ENCODE results near the gene DHRS7.

DHRS7 gene, protein sequence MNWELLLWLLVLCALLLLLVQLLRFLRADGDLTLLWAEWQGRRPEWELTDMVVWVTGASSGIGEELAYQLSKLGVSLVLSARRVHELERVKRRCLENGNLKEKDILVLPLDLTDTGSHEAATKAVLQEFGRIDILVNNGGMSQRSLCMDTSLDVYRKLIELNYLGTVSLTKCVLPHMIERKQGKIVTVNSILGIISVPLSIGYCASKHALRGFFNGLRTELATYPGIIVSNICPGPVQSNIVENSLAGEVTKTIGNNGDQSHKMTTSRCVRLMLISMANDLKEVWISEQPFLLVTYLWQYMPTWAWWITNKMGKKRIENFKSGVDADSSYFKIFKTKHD

DNA sequence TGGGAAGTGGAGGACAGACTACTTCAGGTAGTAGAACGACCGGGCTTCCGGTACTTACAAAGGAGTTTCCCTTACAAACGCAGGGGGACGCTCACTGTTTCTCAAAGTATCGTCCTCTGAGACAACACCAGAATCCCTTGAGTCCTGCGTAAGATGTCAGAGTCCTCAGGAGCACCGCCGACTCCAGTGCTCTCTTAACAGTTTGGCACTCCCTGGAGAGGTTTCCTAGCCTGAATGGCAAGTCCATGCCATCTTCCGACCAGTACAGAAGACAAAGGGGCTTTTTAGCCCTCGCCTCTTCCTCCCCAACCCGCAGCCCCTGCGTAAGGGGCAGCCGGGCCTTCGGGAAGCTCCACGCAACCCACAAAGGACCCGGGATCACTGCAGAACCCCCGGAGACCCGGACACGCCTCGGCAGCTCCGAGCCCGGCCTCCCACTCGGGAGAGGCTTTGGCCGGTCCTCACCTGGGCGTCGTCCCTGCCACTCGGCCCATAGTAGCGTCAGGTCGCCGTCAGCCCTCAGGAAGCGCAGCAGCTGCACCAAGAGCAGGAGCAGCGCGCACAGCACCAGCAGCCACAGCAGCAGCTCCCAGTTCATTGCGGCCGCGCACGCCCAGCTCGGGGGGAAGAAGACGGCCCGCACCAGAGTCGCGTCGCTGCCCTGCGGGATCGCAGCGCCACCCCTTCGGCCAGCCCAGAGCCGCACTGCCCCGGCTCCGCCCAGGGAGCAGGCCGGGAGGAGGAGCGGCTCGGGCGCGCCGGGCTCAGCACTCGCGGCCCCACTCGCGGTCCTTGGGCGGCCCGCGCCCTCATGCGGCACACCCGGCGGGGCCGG lies at the start of gene DHRS7:
TSS of gene DHRS7 (minus strand) at position 687 of the 835 bp plus-strand sequence. CDS start at position 598, 89 bp downstream.
- in situ Hi-C loops (cut with MboI; ENCODE audit: low sequenced_read_pairs) = loop anchor here (10.0 kb wide), 1 partner anchor 100 kb away; no protein-coding TSS in a partner anchor

DNA sequence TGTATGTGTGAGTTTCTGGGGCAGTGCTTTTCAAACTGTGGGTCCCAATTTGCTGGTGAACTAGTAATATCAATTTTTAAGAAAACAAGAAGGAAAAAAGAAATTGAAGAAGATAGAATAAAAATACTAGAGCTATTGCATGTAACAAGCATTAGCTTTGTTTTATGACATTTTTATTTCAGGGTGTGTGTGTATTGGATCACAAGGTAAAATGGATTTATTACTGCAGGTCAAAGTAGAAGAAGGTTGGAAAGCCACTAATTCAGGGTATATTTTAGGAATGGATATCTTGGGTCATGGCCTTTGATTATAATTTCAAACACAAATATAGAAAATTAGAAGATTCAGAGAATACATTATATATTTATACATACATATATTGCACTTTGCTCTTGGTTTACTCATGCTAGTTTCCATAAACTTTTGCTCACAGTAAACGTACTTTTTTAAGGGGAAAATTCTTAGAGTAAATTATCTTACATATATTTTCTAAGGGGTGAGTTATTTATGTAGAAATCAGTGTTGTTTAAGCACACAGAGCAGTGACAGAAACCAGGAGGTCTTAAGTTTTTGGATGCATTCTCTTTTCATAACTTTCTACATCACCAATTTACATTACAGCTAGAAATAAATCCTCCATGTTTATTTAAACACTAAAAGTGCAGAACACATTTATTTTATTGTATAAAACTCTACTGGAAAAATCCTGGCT lies 49.4 kb upstream of the DHRS7 start:
- in situ Hi-C loops (cut with MboI; ENCODE audit: low sequenced_read_pairs) = no loop called here

DNA sequence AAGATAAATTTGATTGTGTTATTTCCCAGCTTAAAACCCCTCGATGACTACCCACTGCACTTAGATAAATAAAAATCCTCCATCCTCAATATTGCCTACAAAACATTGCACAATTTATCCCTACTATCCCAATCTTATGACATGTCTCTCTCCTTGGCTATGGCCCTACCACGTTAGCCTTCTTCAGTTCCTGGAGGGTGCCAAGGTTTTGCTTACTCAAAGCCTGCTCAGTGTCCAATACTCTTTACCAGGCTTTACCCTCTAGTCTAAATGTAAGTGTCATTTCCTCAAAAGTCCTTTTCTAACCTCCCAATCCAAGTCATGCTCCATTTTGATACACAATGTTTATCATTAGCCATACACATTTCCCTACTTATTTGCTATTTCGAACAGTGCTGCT lies 48.8 kb upstream of the DHRS7 start:
- in situ Hi-C loops (cut with MboI; ENCODE audit: low sequenced_read_pairs) = no loop called here

GRCh38 chr14:60212503-60213371 lies 47.5 kb upstream of the DHRS7 start:
- in situ Hi-C loops (cut with MboI; ENCODE audit: low sequenced_read_pairs) = no loop called here

- in situ Hi-C loops (cut with MboI; ENCODE audit: low sequenced_read_pairs) = no loop called here
Measured at GRCh38 chr14:60211153-60211552, 46.0 kb upstream of the DHRS7 start.

GRCh38 chr14:60210703-60211102 lies 45.5 kb upstream of the DHRS7 start:
- in situ Hi-C loops (cut with MboI; ENCODE audit: low sequenced_read_pairs) = no loop called here

- in situ Hi-C loops (cut with MboI; ENCODE audit: low sequenced_read_pairs) = no loop called here
Measured at GRCh38 chr14:60206837-60207533, 41.8 kb upstream of the DHRS7 start.

DNA sequence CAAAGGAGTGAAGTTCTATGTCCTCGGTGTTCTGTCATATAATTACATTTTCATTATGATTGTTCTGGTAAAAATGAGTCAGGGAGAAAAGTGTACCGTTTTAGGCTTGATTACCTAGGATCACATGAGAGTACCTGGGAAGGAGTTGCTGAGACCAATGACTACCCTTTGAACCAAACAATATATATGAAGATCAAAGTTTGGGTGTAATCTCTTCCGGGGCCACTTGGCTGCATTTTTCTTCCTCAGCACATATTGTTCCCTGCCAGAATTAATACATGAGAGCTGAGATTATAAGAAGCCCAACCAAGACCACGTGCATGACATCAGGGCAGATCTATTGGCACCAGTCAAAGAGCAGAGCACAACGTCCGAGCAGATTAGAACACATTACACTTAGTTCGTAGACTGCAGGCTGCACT lies 41.1 kb upstream of the DHRS7 start:
- in situ Hi-C loops (cut with MboI; ENCODE audit: low sequenced_read_pairs) = no loop called here

DNA sequence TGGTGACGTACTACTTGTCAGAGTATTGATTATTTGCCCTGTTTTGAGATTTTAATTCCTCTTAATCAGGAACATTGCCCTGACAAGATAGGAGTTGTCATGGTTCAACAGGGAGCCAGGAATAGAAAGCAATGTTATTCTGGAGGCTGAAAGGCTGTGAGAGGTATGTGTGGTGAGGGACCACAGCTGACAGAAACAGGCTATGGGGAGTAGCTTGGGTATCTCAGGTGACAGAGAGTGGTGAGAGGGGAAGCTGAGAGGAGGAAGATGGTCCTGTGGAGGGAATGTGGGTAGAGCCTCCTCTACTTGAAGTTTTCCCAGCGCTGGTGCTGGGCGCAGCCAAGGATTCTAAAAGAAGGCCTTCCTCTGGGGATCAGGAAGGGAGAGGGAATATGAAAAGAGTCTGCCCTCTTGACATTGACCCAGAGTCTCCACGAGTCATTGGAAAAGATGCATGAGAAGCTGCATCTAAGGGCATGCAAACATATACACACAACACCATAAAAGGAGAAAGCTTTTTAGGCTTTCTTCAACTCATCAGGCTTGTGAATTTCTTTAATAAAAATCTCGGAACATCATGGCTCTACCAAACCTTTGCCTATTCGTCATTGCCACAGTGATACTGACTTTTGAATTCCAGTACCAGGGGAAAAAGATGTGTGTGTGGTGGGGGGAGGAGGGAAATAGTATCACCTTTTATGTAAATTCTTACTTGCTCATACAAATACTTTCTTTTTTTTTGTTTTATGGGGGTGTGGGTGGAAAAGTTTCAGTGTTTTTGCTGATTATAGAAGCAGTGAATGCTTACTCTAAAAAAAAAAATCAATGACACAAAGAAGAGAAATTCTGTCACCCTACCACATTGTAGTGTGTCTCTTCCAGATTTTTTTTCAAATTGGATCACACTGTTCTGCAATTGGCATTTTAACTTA lies 39.9 kb upstream of the DHRS7 start:
- in situ Hi-C loops (cut with MboI; ENCODE audit: low sequenced_read_pairs) = no loop called here

GRCh38 chr14:60204104-60204842 lies 39.1 kb upstream of the DHRS7 start:
- in situ Hi-C loops (cut with MboI; ENCODE audit: low sequenced_read_pairs) = no loop called here

DNA sequence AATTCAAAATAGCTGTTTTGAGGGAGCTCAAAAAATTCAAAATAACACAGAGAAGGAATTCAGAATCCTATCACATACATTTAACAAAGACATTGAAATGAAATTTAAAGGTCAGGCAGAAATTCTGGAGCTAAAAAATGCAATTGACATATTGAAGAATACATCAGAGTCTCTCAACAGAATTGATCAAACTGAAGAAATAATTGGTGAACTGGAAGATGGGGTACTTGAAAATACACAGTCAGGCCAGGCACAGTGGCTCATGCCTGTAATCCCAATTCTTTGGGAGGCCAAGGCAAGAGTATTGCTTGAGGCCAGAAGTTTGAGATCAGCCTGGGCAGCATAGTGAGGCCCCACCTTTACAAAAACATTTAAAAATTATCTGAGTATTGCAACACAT lies 34.1 kb upstream of the DHRS7 start:
- in situ Hi-C loops (cut with MboI; ENCODE audit: low sequenced_read_pairs) = loop anchor here (25.0 kb wide), 1 partner anchor 363 kb away; no protein-coding TSS in a partner anchor

DNA sequence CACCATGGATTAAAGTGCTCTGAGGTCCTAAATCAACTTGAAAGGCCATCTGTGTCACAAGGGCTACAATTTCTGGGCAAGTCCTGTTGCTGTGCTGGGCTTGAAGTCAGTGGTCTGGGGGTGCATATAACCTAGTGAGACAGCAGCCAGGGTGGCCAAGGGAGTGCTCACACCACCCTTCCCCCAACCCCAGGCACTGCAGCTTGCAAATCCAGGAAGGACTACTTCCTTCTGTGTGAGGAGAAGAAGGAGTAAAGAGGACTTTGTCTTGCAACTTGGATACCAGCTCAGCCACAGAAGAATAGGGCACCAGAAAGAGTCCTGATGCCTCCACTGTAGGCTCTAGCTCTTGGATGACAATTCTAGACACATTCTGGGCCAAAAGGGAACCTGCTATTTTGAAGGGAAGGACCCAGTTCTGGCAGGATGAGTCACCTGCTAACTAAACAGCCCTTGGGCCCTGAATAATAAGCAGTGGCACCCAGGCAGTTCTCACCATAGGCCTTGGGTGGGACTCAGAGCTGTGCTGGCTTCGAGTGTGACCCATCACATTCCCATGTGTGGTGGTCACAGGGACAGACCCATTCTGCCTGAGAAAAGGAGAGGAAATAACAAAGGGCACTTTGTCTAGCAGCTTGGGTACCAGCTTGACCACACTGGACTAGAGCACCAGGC lies 32.6 kb upstream of the DHRS7 start:
- in situ Hi-C loops (cut with MboI; ENCODE audit: low sequenced_read_pairs) = loop anchor here (25.0 kb wide), 1 partner anchor 365 kb away; no protein-coding TSS in a partner anchor

GRCh38 chr14:60196291-60196690 lies 31.1 kb upstream of the DHRS7 start:
- in situ Hi-C loops (cut with MboI; ENCODE audit: low sequenced_read_pairs) = loop anchor here (25.0 kb wide), 1 partner anchor 366 kb away; no protein-coding TSS in a partner anchor

GRCh38 chr14:60195179-60195810 lies 30.1 kb upstream of the DHRS7 start:
- in situ Hi-C loops (cut with MboI; ENCODE audit: low sequenced_read_pairs) = loop anchor here (25.0 kb wide), 1 partner anchor 367 kb away; no protein-coding TSS in a partner anchor

GRCh38 chr14:60189923-60190840 lies 25.0 kb upstream of the DHRS7 start:
- in situ Hi-C loops (cut with MboI; ENCODE audit: low sequenced_read_pairs) = loop anchor here (10.0 to 25.0 kb wide), 2 partner anchors 225 to 372 kb away; no protein-coding TSS in a partner anchor

Measured in HL-60/S4 (cell line).